Nephron (organoid): ENCODE measurements around the gene CYP11A1.
"Not testable (repeated sequence)": the region's sequence is repeated elsewhere in the genome, so short reads cannot be mapped to it uniquely, and the experiment has no call there.

Experiments
- H3K27ac Mint-ChIP-seq, 3 experiments: 2 replicates each; pipeline ENCODE4 v1.8.0; 2020; ENCODE audit warnings: mixed read lengths in 3 of 3, mild to moderate bottlenecking in 2 of 3, moderate library complexity in 1 of 3
- H3K27me3 Mint-ChIP-seq: 2 replicates; pipeline ENCODE4 v1.8.0; 2021; ENCODE audit warnings: low read depth, mild to moderate bottlenecking, moderate library complexity, mixed read lengths
- H3K36me3 Mint-ChIP-seq: 2 replicates; pipeline ENCODE4 v1.8.0; 2020; ENCODE audit warnings: low read depth, mixed read lengths
- H3K4me1 Mint-ChIP-seq: 2 replicates; pipeline ENCODE4 v1.8.0; 2020; ENCODE audit warnings: mixed read lengths
- H3K4me3 Mint-ChIP-seq, 3 experiments: 2 replicates each; pipeline ENCODE4 v1.8.0; 2020; ENCODE audit warnings: mild to moderate bottlenecking in 3 of 3, mixed read lengths in 3 of 3, moderate library complexity in 2 of 3
- H3K9me3 Mint-ChIP-seq: 2 replicates; pipeline ENCODE4 v1.8.0; 2020; ENCODE audit warnings: mixed read lengths
- TF ChIP-seq, protein P1 (sequence below), 3 experiments: fragments of 200-600 bp; sonication (generic); IDR thresholded peaks; one replicate each; pipeline ENCODE4 v1.5.0; 2021; ENCODE audit warnings: antibody characterized with exemption in 3 of 3; ENCODE audit not compliant: unreplicated experiment in 3 of 3

Gene CYP11A1

DNA sequence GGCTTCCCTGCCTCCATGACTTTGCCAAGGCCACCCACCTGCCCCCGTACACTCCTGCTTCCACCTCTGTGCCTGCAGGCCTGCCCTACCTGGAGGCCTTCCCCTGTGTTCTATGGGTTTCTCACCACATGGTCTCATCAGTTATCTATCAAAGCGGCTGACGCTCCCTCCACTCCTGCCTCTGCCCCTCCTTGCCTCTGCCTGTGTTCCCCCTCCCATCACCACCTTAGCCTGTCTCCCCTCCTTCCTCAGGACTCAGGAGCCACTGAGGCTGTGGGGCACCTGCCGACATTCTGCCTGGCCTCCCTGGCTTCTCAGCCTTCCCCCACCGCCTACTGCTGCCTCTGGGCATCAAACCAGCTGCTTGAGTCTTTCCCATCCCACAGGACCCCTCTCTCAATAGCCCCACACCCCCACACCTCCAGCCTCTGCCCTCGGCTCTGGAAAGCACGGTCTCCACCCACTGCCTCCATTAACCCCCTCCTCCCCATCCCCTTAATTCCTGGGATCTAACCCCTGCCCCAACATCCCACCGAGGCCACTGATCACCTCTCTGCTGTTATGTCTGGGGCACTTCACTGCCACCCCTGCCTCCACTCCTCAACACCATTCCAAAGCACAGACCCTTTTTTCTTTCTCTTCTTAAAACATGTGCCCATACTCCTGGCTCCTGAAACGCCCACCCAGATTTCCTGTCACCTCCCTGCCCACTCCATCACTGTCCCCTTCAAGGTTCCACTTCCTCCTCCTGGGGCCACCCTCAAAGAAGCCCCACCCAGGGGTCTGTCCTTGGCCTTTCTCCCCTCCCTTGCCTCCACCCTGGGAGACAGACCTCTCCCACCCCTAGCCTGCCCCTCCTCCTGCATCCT is 24.4 kb upstream of the CYP11A1 start:
- H3K36me3 Mint-ChIP-seq = no peaks in the 10 kb centered on the region
- H3K27me3 Mint-ChIP-seq = peaks cover 4% of the 10 kb centered on the region
- no peaks in the 10 kb centered on the region for H3K9me3 Mint-ChIP-seq
- H3K4me1 Mint-ChIP-seq = peaks cover 67% of the 10 kb centered on the region
- no peak overlapping the region for H3K4me3 Mint-ChIP-seq
- peak overlapping the region; percentile 57 to 99 (median 98) for H3K27ac Mint-ChIP-seq
- TF ChIP-seq, protein P1, sequence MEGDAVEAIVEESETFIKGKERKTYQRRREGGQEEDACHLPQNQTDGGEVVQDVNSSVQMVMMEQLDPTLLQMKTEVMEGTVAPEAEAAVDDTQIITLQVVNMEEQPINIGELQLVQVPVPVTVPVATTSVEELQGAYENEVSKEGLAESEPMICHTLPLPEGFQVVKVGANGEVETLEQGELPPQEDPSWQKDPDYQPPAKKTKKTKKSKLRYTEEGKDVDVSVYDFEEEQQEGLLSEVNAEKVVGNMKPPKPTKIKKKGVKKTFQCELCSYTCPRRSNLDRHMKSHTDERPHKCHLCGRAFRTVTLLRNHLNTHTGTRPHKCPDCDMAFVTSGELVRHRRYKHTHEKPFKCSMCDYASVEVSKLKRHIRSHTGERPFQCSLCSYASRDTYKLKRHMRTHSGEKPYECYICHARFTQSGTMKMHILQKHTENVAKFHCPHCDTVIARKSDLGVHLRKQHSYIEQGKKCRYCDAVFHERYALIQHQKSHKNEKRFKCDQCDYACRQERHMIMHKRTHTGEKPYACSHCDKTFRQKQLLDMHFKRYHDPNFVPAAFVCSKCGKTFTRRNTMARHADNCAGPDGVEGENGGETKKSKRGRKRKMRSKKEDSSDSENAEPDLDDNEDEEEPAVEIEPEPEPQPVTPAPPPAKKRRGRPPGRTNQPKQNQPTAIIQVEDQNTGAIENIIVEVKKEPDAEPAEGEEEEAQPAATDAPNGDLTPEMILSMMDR (IDR thresholded peaks at IDR 0.05; ENCODE audit: unreplicated experiment in 3 of 3) = no peak

DNA sequence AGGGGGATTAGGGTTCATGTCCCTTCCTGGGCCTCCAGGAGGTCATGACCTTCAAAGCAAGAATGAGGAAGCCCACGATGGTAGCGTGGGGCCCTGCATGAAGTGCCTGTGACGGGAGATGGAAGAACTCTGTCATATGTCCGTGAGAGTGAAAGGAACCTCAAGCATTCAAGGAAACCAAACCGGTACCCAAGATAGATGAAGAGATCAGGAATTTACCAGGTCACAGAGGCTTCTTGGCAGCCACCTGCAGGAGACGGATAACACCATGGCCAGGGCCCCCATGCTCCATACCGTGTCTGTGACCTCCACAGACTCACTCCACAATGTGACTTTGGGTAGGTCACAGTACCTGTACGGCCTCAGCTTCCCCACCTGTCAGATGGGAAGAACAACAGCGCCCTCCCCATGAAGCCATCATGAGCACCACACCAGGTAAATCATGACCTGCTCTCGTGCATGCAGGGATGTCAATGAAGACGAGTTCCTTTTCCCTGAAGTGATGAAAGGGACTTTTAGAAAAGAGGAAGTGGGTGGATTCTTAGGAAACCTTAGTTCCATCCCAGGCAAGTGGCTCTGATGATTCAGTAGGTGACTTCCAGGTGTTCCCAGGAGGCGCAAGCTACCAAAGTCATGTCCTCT is 23.3 kb upstream of the CYP11A1 start:
- H3K27ac Mint-ChIP-seq = peak overlapping the region in 2 of 3 experiments; percentile 79 to 98
- no peaks in the 10 kb centered on the region for H3K9me3 Mint-ChIP-seq
- no peaks in the 10 kb centered on the region for H3K36me3 Mint-ChIP-seq
- peaks cover 6% of the 10 kb centered on the region for H3K27me3 Mint-ChIP-seq
- H3K4me3 Mint-ChIP-seq = no peak overlapping the region
- TF ChIP-seq, protein P1 (IDR thresholded peaks at IDR 0.05; ENCODE audit: unreplicated experiment in 3 of 3) = no peak
- H3K4me1 Mint-ChIP-seq = peaks cover 62% of the 10 kb centered on the region

GRCh38 chr15:74390049-74390646 is 22.7 kb upstream of the CYP11A1 start:
- H3K9me3 Mint-ChIP-seq, H3K27me3 Mint-ChIP-seq, H3K36me3 Mint-ChIP-seq, H3K4me3 Mint-ChIP-seq: not testable (repeated sequence)
- H3K4me1 Mint-ChIP-seq = peaks cover 60% of the 10 kb centered on the region
- peak overlapping the region in 2 of 3 experiments; percentile 79 to 98 for H3K27ac Mint-ChIP-seq

- Mint-ChIP-seq H3K4me3 (peak overlapping the region in 1 of 3 experiments; percentile 13), H3K9me3 (no peaks in the 10 kb centered on the region), H3K36me3 (no peaks in the 10 kb centered on the region), H3K4me1 (peaks cover 59% of the 10 kb centered on the region), H3K27ac (peak overlapping the region; percentile 64 to 98 (median 85)), H3K27me3 (peaks cover 9% of the 10 kb centered on the region)
- TF ChIP-seq, protein P1 (IDR thresholded peaks at IDR 0.05; ENCODE audit: unreplicated experiment in 3 of 3) = no peak
Measured at GRCh38 chr15:74389241-74390048, 22.0 kb upstream of the CYP11A1 start.

DNA sequence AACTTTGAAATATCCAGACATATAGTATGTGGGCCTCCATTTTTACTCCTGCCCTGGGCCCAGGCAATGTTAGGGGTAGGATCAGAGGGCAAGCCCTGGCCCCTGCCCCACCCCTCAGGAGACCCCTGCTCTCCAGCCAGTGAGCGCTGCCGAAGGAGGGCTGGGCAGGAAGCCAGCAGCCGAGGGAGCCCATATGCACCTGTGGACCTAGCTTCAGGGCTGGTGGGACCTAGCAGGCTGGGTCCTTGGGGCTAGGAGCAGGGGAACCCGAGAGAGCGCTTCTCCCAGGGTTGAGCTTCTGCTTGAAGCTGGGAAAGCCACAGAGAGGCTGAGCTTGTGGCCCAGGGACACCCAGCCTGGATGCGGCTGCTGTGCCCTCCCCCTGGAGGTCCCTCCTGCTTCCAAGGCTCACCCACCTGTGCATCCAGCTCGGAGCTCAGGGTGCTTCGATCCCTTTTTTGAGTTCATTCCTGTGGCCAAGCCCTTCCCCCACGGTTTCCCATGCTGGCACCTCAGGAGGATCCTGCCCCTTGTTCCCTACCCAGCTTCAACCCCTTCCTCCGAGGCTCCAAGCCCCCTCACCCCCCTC is 21.0 kb upstream of the CYP11A1 start:
- Mint-ChIP-seq H3K9me3 (no peaks in the 10 kb centered on the region), H3K27me3 (peaks cover 12% of the 10 kb centered on the region), H3K4me1 (peaks cover 59% of the 10 kb centered on the region), H3K4me3 (no peak overlapping the region), H3K36me3 (no peaks in the 10 kb centered on the region), H3K27ac (peak overlapping the region in 2 of 3 experiments; percentile 85 to 92)
- TF ChIP-seq, protein P1 (IDR thresholded peaks at IDR 0.05; ENCODE audit: unreplicated experiment in 3 of 3) = no peak
